NCI-H2029 (cell line): ENCODE results near the gene VPS36.
"Not testable (repeated sequence)": the region's sequence is repeated elsewhere in the genome, so short reads cannot be mapped to it uniquely, and the experiment has no call there.

Experiments
- DNase-seq: peaks from one replicate; lab custom pipeline; 2025; lab: John Stamatoyannopoulos, UW

The VPS36 gene, protein sequence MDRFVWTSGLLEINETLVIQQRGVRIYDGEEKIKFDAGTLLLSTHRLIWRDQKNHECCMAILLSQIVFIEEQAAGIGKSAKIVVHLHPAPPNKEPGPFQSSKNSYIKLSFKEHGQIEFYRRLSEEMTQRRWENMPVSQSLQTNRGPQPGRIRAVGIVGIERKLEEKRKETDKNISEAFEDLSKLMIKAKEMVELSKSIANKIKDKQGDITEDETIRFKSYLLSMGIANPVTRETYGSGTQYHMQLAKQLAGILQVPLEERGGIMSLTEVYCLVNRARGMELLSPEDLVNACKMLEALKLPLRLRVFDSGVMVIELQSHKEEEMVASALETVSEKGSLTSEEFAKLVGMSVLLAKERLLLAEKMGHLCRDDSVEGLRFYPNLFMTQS

DNA sequence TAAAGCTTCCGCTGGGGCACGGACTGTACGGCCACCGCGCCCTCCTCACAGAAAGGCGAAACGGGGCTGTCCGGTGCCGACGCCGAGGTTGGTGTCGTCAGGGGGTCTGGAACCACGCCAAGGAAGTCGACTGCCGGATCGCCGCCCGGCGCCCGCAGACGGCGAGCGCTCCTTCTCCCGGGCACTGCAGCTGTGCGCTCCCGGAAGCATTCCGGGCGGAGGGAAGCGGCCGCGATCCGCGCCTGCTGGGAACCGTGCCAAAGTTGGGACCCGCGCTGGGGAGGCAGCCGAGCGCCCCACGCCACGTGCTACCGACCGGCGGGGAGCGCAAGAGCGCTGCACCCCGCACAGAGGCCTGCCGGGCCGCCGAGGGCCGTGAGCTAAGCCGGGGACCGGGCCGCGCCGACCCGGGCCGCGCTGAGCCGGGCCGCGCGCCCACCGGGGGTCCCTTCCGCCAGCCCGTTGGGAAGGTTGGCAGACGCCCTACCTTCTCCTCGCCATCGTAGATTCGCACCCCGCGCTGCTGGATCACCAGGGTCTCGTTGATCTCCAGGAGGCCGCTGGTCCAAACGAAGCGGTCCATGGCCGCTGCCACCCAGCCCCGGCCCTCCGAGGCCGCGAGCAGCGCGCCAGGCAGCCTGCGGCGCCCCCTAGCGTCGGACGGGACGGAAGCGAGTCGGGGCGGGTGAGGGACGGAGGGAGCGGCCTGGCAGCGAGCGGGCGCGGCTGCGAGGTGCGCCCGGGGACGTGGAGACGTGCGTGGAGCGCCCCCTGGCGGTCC is at the start of gene VPS36:
VPS36 (minus strand) TSS at position 623 of the 781 bp plus-strand sequence; CDS start at position 583, 40 bp downstream.
- peak; percentile 78 for DNase-seq

DNA sequence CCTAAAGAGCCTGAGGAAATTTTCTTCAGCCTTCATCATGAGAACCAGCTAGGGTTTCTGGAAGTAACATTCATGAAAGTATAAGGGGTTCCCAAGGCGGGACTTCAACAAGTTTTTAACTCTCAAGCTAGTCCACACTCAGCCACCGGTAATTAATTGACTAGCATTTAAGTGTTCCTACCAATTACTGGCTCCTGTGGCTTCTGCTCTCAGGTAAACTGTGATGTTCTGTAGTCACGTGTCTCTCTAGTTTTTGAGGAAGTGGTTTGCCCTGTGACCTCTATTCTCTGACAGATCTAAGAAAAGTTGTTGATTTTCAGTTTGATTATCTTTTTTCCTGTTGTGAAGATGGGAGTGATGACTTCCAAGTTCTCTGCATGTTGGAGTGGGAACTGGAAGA is 47.5 kb upstream of the VPS36 start:
- DNase-seq: not testable (repeated sequence)

DNA sequence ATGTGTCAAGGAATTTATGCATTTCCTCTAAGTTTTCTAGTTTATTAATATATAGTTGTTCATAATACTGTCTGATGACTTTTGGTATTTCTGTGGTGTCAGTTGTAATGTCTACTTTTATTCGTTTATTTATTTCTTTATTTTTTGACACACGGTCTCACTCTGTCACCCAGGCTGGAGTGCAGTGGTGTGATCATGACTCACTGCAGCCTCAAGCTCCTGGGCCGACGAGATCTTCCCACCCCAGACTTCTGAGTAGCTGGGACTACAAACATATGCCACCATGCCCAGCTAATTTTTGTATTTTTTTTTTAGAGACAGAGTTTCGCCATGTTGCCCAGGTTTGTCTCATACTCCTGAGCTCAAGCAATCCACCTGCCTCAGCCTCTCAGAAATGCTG is 43.8 kb upstream of the VPS36 start:
- not testable (repeated sequence) for DNase-seq

DNA sequence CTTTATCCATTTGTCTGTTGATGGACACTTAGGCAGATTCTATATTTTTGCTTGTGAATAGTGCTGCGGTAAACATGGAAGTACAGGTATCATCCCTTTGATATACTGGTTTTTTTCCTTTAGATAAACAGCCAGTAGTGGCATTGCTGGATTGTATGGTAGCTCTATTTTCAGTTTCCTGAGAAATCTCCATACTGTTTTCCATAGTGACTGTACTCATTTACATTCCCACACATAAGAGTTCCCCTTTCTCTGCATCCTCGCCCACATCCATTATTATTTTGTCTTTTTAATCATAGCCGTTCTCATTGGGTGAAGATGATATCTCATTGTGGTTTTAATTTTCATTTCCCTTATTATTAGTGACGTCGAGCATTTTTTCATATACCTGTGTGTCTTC is 40.6 kb upstream of the VPS36 start:
- DNase-seq: not testable (repeated sequence)

DNA sequence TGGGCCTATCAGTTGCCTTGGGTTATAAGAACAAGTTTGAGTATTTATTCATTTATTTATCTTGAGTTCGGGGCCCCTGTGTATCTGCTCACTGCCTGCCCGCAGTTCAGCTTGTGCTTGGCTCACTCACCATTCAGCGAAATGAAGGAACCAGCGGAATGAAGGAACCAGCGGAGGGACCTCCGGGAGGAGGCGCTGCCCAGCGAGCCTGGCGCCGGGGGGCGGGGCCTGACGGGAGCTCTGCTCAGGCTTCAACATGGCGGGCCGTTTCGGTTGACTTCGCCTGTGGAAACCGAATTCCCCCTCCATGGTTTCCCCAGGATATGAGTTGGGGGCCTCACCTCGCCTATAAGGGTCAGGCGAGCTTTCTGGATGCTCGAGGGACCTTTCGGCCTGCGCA is 38.3 kb upstream of the VPS36 start:
- DNase-seq: not testable (repeated sequence)

DNA sequence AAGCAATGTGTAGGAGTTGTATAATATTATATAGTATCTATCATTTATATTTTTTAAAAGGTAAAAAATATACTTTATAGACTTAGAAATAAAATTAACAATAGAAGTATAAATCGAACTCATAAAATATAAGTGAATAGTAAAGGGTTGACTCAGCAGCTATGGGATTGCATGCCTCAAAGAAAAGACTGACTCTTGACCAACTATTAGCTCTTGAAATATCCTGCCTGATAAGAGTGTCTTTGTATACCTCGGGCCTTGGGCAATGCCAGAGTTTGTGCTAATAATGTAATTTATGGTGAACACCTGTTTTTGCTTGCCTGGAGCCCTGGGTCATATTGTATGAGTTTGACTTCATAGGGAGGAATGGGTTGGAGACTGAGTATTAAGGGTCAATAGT is 36.6 kb upstream of the VPS36 start:
- not testable (repeated sequence) for DNase-seq

DNA sequence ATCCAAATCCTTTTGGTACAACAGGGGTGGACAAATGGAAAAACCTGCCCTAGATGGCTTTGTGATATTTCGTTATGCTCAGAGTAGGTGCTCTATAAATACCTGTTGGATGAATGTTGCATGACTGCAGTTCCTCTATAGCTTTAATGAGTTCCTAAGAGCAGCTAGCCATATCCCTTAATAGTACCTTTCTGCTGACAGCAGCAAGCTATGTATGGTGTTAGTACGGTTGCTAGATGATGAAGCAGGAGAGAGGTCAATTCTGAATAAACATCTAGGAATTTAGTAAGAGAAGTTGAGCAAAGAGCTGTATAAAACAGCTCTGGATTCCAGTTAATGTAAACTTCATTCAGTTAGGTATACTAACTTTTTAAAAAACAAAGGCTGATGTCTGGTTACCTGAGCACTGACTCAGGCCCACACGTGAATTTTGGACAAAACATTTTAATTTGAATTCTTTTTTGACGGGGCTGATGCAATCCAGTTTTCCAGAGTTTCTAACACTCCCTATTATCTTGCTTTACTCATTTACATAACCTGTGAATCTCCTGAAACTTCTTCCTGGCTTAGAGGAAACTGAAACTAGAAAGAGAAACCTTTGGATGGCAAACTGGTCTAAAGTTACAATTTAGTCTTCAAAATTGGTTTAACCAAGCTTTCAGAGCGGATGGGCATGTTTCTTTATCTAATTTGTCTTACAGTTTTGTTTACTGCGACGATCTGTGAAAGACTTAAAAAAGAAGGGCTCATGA is 30.4 kb upstream of the VPS36 start:
- not testable (repeated sequence) for DNase-seq

DNA sequence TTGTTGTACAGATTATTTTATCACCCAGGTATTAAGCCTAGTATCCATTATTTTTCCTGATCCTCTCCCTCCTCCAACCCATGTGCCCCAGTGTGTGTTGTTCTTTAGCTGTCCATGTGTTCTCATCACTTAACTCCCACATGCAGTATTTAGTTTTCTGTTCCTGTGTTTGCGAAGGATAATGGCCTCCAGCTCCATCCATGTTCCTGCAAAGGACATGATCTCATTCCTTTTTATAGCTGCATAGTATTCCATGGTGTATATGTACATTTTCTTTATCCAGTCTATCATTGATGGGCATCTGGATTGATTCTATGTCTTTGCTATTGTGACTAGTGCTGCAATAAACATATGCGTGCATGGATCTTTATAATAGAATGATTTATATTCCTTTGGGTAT is 18.1 kb upstream of the VPS36 start:
- not testable (repeated sequence) for DNase-seq

DNA sequence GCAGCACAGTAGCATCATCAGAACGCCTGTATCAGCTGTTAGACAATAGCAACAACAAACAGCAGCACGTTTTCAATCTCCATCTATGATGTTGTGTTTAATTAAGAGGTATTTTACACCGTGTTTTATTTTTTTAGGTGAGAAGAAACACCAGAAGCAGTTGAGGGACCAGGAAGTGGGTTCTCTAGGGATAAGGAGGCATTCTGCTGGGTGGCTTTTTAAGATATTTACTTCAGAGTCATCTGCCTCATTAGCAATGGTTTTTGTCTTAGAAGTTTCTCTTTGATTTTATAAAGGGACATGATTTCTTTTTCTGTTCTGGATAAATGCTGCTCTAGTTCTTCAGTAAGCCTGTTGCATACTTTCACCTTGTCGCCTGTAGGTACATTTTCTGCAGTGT is 13.1 kb upstream of the VPS36 start:
- no peak for DNase-seq

DNA sequence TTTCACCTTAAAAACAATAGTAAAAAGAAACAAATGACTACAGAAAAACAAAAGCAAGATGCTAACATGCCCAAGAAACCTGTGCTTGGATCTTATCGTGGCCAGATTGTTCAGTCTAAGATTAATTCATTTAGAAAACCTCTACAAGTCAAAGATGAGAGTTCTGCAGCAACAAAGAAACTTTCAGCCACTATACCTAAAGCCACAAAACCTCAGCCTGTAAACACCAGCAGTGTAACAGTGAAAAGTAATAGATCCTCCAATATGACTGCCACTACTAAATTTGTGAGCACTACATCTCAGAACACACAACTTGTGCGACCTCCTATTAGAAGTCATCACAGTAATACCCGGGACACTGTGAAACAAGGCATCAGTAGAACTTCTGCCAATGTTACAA is 10.8 kb upstream of the VPS36 start:
- DNase-seq: no peak

DNA sequence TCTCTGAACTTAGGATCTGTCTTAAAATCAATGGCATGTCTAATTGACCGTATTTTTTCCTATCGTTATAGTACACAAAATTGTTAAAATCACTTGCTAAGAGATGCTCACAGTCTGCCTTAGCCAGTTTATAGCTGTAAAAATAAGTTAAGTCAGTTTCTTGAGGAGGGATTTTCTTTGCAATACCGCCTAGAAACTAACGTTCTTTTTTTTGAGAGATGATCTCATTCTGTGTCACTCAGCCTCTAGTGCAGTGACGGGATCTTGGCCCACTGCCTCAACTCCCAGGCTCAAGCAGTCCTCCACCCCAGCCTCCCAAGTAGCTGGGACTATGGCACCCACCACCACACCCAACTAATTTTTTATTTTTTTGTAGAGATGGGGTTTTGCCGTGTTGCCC is 9.2 kb upstream of the VPS36 start:
- DNase-seq: no peak

DNA sequence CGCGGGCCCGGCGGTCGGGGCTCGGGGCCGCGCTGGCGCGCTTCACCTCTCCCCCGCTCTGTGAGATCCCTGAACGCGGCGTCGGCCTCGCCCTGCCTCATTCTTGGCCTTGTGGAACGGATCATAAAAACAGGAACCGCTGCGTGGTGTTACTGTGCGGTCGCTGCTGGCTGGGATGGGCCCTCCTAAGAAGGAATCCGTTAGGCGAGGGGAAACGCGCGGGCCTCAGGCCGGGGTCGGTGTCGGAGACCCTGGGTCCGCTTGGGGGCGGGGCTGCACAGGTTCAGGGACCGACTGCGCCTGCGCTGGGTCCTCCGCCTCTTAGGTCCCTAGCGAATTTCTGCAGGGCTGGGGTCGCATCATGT is 5.2 kb upstream of the VPS36 start:
- peak; percentile 37 for DNase-seq

DNA sequence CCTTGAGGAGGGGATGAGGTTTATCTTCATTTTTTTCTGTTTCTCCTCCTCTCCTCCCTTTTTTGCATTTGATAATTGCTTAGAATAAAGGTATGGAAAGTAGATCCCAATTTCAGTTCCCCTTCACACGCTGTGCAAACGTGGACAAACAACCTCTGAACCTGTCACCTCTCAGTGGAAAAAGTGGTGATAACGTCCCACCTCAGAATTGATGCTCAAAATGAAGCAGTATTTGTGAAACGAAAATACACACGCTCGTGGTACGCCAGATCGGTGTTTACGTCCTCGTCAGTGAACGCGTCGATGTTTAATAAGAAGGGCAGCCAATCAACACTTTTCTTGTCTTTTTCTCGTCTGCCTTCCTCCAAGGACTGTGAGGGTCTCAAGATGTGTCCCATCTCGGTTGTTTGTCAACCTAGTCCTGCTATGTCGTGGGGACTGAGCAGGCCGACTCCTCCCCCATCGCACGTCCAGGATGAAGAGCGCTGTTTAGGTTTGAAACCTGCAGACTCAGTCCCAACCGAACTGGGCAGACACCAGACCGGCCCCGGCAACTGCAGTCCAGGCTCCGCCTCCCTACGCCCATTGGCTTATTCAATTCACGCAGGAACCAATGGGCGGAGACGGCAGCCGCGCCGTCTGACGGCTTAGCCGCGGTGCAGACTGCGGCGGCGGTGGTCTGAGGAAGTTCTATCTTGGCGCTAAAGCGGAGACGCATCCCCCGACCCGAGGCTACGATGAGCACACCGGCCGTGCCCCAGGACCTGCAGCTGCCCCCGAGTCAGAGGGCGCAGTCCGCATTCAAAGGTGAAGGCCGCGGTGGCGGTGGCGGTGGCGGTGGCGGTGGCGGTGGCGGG is 4.6 kb upstream of the VPS36 start, which contains the start of gene CKAP2:
CKAP2 (plus strand) TSS at position 659 of the 857 bp plus-strand sequence; CDS start at position 738, 79 bp downstream.
- peak; percentile 78 for DNase-seq

DNA sequence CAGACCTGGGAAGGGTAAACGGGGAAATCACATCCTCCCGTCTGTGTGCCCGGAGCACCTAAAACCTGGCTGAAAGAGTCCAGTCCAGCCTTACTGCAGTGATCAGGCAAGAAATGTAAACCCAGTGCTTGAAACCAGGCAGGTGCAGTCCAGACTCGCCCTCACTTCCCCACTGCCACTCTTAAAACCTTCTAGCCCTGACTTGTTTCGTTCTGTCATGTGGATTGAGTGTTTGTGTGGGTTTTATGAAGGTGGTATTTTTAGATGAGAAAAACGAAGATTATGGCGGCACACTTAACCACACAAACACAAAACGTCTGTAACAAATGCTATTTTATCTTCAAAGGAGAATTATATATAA is 4.0 kb upstream of the VPS36 start:
- no peak for DNase-seq

DNA sequence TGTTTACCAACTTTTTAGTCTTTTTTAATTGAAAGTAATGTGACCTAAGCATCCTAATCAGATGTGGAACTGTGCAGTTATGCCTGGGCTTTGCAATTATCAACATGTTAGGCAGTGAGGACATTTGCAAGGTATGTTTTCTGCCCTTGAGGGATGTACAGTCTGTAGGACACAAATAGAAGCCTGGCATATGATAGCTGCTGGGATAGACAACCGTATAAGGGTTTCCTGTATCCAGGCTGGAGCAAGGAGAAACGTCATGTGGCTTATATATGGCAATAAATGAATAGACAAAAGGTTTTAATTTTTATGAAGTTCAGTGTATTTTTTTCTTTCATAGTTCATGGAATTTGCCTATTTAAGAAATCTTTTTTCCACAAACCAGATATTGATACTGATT is 2.0 kb upstream of the VPS36 start:
- no peak for DNase-seq

DNA sequence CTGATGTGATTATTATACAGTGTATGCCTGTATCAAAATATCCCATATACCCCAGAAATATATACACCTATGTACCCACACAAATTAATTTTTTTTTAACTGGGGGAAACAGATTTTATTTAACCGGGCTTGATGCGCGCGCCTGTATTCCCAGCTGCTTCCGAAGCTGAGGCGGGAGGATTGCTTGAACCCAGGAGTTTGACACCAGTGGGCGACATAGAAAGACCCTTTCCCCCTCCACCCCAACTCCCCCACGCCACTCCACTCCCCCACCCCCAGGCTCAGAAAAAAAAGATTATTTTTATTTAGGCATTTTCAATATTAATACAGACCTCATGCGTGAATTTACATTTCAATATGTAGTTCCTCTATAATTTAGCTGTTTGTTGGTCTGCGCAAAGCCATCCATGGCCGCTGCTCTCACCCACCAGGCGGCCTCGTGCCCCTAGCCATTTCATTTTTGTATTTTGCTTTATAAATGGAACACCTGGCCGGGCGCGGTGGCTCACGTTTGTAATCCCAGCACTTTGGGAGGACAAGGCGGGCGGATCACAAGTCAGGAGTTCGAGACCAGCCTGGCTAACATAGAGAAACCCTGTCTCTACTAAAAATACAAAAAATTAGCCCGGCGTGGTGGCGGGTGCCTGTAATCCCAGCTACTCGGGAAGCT is 836 bp upstream of the VPS36 start:
- DNase-seq: no peak

DNA sequence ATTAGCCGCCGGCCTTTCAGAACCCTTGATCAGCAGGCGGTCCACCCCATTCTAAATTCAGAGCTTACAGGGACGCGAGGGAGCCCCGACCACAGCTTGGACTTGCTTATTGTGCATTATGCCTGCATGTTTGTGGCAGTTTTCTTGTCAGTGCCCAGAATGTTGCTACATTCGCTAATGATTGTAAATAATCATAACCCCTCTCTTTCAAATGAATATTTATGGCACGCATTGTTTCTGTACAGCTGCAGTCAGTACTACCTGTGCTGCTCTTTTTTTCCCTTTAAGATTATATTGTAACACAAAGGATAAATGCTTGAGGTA is 321 bp upstream of the VPS36 start:
- DNase-seq: no peak

DNA sequence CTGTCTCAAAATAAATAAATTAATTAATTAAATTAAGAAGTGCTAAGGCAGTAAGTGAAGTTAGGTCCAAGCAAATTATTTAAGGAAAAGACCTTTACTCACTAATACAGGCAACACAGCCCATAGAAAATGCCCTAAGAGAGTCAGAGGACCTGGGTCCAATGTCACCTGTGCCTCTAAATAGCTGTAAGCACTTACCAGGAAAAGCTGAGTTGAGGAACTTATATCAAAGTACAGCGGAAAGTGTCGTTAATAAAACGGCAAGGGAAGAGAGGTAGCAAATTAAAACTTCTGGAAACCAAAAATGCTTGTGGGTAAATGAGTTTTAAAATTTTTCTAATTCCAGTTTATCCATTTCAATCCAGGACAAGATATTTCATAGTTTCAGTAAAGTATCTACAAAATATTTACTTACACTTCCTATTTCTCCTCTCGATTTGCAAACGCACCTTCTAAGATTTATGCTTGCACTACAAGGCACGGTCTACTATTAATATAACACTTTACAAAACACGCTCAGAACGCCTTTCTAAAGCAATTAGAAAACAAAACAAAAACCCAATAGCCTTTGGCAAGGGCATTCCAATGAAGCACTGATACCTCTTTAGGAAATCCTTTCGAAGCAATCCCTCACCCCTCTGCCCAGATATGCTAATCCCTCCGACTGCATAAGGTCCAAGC is 963 bp downstream of the VPS36 start:
- DNase-seq: no peak

DNA sequence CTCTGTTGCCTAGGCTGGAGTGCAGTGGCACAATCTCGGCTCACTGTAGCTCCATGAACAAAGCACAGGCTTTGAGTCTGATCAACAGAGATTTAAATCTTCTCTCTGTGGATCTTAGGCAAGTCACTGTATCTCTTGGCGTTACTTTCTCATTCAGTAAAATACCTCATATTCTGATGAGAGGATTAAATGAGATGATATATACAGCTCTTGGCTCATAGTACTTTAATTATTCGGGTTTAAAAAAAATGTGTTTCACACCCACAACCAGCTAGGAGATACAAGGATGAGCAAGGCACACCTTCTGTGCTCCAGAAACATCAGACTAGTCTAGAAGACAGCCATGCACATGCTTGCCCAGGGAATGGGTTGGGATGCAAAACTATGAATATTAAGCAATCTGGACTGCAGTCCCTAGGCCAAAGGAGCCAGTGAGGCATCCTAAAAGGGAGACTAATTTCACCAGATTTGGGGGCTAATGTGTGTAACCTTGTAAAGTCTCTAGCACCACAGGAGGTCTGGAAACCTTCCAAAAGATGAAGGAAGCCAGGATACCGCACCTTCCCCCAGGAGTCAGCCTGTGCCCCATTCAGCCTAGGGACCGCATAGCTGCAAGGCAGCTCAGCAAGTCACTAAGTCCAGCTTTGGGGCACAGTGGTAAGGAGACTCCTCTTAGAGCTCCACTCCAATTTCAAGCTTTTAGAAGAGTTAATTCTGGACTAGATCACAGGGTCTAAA is 2.5 kb downstream of the VPS36 start:
- DNase-seq: no peak

DNA sequence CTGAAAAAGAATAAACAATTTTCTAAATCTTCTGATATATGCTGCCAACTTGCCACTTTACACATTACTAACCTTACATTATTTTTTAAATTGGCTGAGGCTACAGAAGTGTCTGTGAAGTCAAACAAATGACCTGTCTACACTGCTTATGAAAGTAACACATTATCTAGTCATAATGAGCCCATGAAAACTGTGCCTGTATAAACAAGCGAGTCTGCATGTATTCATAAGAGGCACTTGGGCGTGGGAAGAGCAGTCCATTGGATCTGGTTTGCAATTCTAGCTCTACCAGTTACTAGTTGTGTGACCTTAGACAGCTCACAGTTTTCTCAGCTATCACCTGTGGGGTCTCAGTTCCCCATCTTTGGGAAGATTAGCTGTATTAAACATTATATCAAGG is 3.1 kb downstream of the VPS36 start:
- DNase-seq: peak; percentile 59
